Adrenal gland (tissue), 5 donors: ENCODE measurements around the gene SMDT1.
"Not testable (repeated sequence)": the region's sequence is repeated elsewhere in the genome, so short reads cannot be mapped to it uniquely, and the experiment has no call there.

ENCODE experiments used
- CTCF ChIP-seq, 6 experiments: fragments of 450-650 bp in 4 of 6; fragments of 200-600 bp in 2 of 6; sonication (generic) in 1 of 6; IDR thresholded peaks; 1 replicate in 5 of 6; 2 replicates in 1 of 6; pipeline versions ENCODE4 v1.5.1 to v1.8.0; 2016 to 2021; ENCODE audit warnings: antibody characterized with exemption in 6 of 6, mild to moderate bottlenecking in 2 of 6, moderate library complexity in 1 of 6
- POLR2A ChIP-seq, 2 donors: fragments of 450-650 bp; IDR thresholded peaks; one replicate each; pipeline ENCODE4 v1.6.1; 2017; ENCODE audit warnings: antibody characterized with exemption in 2 of 2, mild to moderate bottlenecking in 2 of 2, moderate library complexity in 1 of 2
- donor health status: DM: no; HTN: no; CAD: no.

GRCh38 chr22:42120231-42121021, 40.9 kb downstream of the SMDT1 start:
- TF ChIP-seq CTCF, POLR2A (IDR thresholded peaks at IDR 0.05): not testable (repeated sequence)
